Immature natural killer cell (primary cell): ENCODE measurements around the gene UFSP2. TPM values are rescaled to one million over a fixed set of nuclear protein-coding genes. Genes with fewer than 3 reads are reported as not detected.

Experiments
- DNase-seq, 3 donors: peaks; one replicate each; pipeline ENCODE4 v3.0.0; 2022; ENCODE audit warnings: mixed read lengths in 1 of 3
- H3K27ac Mint-ChIP-seq, 6 donors: one replicate each; pipeline ENCODE4 v1.8.0; 2020; ENCODE audit warnings: mixed read lengths in 6 of 6, mild to moderate bottlenecking in 5 of 6, inconsistent platforms in 4 of 6, moderate library complexity in 3 of 6
- H3K27me3 Mint-ChIP-seq, 3 donors: one replicate each; pipeline ENCODE4 v1.8.0; 2020 to 2021; ENCODE audit warnings: low read depth in 3 of 3, mild to moderate bottlenecking in 3 of 3, mixed read lengths in 3 of 3, moderate library complexity in 3 of 3, inconsistent platforms in 1 of 3
- H3K36me3 Mint-ChIP-seq, 3 donors: one replicate each; pipeline ENCODE4 v1.8.0; 2020; ENCODE audit warnings: mixed read lengths in 3 of 3, inconsistent platforms in 2 of 3, mild to moderate bottlenecking in 2 of 3
- H3K4me1 Mint-ChIP-seq, 2 donors: one replicate each; pipeline ENCODE4 v1.8.0; 2020; ENCODE audit warnings: inconsistent platforms in 2 of 2, mild to moderate bottlenecking in 2 of 2, mixed read lengths in 2 of 2, moderate library complexity in 1 of 2
- H3K4me3 Mint-ChIP-seq, 5 donors: one replicate each; pipeline ENCODE4 v1.8.0; 2020; ENCODE audit warnings: mild to moderate bottlenecking in 5 of 5, mixed read lengths in 5 of 5, inconsistent platforms in 3 of 5, moderate library complexity in 3 of 5
- H3K9me3 Mint-ChIP-seq, 6 donors: one replicate each; pipeline ENCODE4 v1.8.0; 2020; ENCODE audit warnings: mild to moderate bottlenecking in 6 of 6, mixed read lengths in 6 of 6, inconsistent platforms in 4 of 6, moderate library complexity in 3 of 6
- polyA plus RNA-seq, 3 donors: library from polyadenylated mRNA; unstranded; fragments of 300-500 nt; fragmentation: Illumina TruSeq; gene quantifications; one replicate each; pipeline ENCODE4 v1.2.3, GENCODE V29; 2021

UFSP2 gene
- polyA plus RNA-seq, 3 donors from 2014 or later: 24.9 to 54.2 (median 31.9) TPM

- H3K36me3 Mint-ChIP-seq: peaks cover 15 to 46% (median 30%) of the 10 kb centered on the region in 3 donors
- no peaks in the 10 kb centered on the region for H3K4me1 Mint-ChIP-seq
- H3K27me3 Mint-ChIP-seq: peaks cover 0 to 2% (median 0%) of the 10 kb centered on the region in 3 donors
- no peaks in the 10 kb centered on the region for H3K9me3 Mint-ChIP-seq
- no peak overlapping the region for H3K27ac Mint-ChIP-seq
- no peak for DNase-seq
- no peak overlapping the region for H3K4me3 Mint-ChIP-seq
These were observed 13.4 kb downstream of the UFSP2 start for GRCh38 chr4:185412412-185412811.

GRCh38 chr4:185411849-185412248 lies 13.9 kb downstream of the UFSP2 start:
- no peak overlapping the region for H3K27ac Mint-ChIP-seq
- no peak for DNase-seq
- no peaks in the 10 kb centered on the region for H3K4me1 Mint-ChIP-seq
- H3K36me3 Mint-ChIP-seq: peaks cover 13 to 41% (median 26%) of the 10 kb centered on the region in 3 donors
- no peaks in the 10 kb centered on the region for H3K9me3 Mint-ChIP-seq
- H3K27me3 Mint-ChIP-seq: no peaks in the 10 kb centered on the region
- H3K4me3 Mint-ChIP-seq: no peak overlapping the region

- Mint-ChIP-seq H3K4me3 (no peak overlapping the region), H3K4me1 (no peaks in the 10 kb centered on the region), H3K27me3 (no peaks in the 10 kb centered on the region), H3K36me3 (peaks cover 13 to 40% (median 29%) of the 10 kb centered on the region in 3 donors), H3K27ac (no peak overlapping the region), H3K9me3 (no peaks in the 10 kb centered on the region)
- no peak for DNase-seq
These were observed 17.3 kb downstream of the UFSP2 start for GRCh38 chr4:185408432-185408831.

- Mint-ChIP-seq H3K9me3 (no peaks in the 10 kb centered on the region), H3K27ac (peak overlapping the region in 1 of 6 donors; percentile 47), H3K36me3 (peaks cover 16 to 42% (median 38%) of the 10 kb centered on the region in 3 donors), H3K4me3 (no peak overlapping the region), H3K4me1 (no peaks in the 10 kb centered on the region), H3K27me3 (no peaks in the 10 kb centered on the region)
- no peak for DNase-seq
These were observed 20.3 kb downstream of the UFSP2 start for GRCh38 chr4:185405296-185405999.

GRCh38 chr4:185404031-185404430 lies 21.7 kb downstream of the UFSP2 start:
- H3K9me3 Mint-ChIP-seq: no peaks in the 10 kb centered on the region
- no peaks in the 10 kb centered on the region for H3K4me1 Mint-ChIP-seq
- no peak overlapping the region for H3K27ac Mint-ChIP-seq
- no peak for DNase-seq
- peaks cover 10 to 48% (median 30%) of the 10 kb centered on the region in 3 donors for H3K36me3 Mint-ChIP-seq
- no peak overlapping the region for H3K4me3 Mint-ChIP-seq
- H3K27me3 Mint-ChIP-seq: no peaks in the 10 kb centered on the region

- Mint-ChIP-seq H3K27me3 (peaks cover 0 to 8% (median 6%) of the 10 kb centered on the region in 3 donors), H3K4me1 (peaks cover 18 to 24% of the 10 kb centered on the region in 2 donors), H3K27ac (no peak overlapping the region), H3K4me3 (no peak overlapping the region), H3K36me3 (peaks cover 3 to 32% (median 19%) of the 10 kb centered on the region in 3 donors), H3K9me3 (no peaks in the 10 kb centered on the region)
- DNase-seq: no peak
These were observed 26.3 kb downstream of the UFSP2 start for GRCh38 chr4:185399466-185399865.

GRCh38 chr4:185398618-185399017 lies 27.1 kb downstream of the UFSP2 start:
- Mint-ChIP-seq H3K27ac (peak overlapping the region in 2 of 6 donors; percentile 29 to 35), H3K9me3 (no peaks in the 10 kb centered on the region), H3K27me3 (peaks cover 0 to 8% (median 6%) of the 10 kb centered on the region in 3 donors), H3K4me3 (peak overlapping the region in 1 of 5 donors; percentile 47), H3K36me3 (peaks cover 3 to 29% (median 16%) of the 10 kb centered on the region in 3 donors), H3K4me1 (peaks cover 19 to 26% of the 10 kb centered on the region in 2 donors)
- no peak for DNase-seq

- Mint-ChIP-seq H3K36me3 (peaks cover 0 to 19% (median 8%) of the 10 kb centered on the region in 3 donors), H3K27ac (peak within 1 kb of the TSS; percentile 97 to 99 (median 98)), H3K27me3 (peaks cover 0 to 8% (median 6%) of the 10 kb centered on the region in 3 donors), H3K4me3 (peak within 1 kb of the TSS; percentile 94 to 98 (median 96)), H3K9me3 (no peaks in the 10 kb centered on the region), H3K4me1 (peaks cover 19 to 26% of the 10 kb centered on the region in 2 donors)
- no peak for DNase-seq
These were observed 28.9 kb downstream of the UFSP2 start, which contains the start of gene ANKRD37 for GRCh38 chr4:185396724-185397385. TSS of gene ANKRD37 (plus strand) at chr4:185396841. CDS start at chr4:185396924, 83 bp downstream.

GRCh38 chr4:185395956-185396723 lies 29.6 kb downstream of the UFSP2 start:
- Mint-ChIP-seq H3K4me1 (peaks cover 19 to 26% of the 10 kb centered on the region in 2 donors), H3K4me3 (peak overlapping the region; percentile 94 to 98 (median 96)), H3K9me3 (no peaks in the 10 kb centered on the region), H3K27ac (peak overlapping the region; percentile 97 to 99 (median 98)), H3K27me3 (peaks cover 0 to 8% (median 6%) of the 10 kb centered on the region in 3 donors), H3K36me3 (peaks cover 0 to 12% (median 6%) of the 10 kb centered on the region in 3 donors)
- peak; percentile 97 for DNase-seq

GRCh38 chr4:185395238-185395955 lies 30.4 kb downstream of the UFSP2 start, which contains the start of gene LRP2BP:
TSS of gene LRP2BP (minus strand) at chr4:185395924. CDS start at chr4:185378186, 17,738 bp downstream.
- H3K36me3 Mint-ChIP-seq: peaks cover 0 to 11% (median 0%) of the 10 kb centered on the region in 3 donors
- H3K4me3 Mint-ChIP-seq: peak within 1 kb of the TSS; percentile 94 to 98 (median 96)
- H3K27me3 Mint-ChIP-seq: peaks cover 0 to 8% (median 6%) of the 10 kb centered on the region in 3 donors
- no peaks in the 10 kb centered on the region for H3K9me3 Mint-ChIP-seq
- DNase-seq: peak; percentile 19 to 29 (median 28)
- H3K27ac Mint-ChIP-seq: peak within 1 kb of the TSS; percentile 97 to 99 (median 98)
- H3K4me1 Mint-ChIP-seq: peaks cover 19 to 26% of the 10 kb centered on the region in 2 donors

- Mint-ChIP-seq H3K27me3 (peaks cover 0 to 8% (median 6%) of the 10 kb centered on the region in 3 donors), H3K9me3 (no peaks in the 10 kb centered on the region), H3K4me3 (peak overlapping the region; percentile 94 to 98 (median 96)), H3K27ac (peak overlapping the region; percentile 97 to 99 (median 98)), H3K4me1 (peaks cover 19 to 26% of the 10 kb centered on the region in 2 donors), H3K36me3 (peaks cover 0 to 4% (median 0%) of the 10 kb centered on the region in 3 donors)
- peak in 1 of 3 donors; percentile 4 for DNase-seq
These were observed 31.1 kb downstream of the UFSP2 start for GRCh38 chr4:185394568-185395237.

GRCh38 chr4:185392156-185392555 lies 33.6 kb downstream of the UFSP2 start:
- no peak for DNase-seq
- no peaks in the 10 kb centered on the region for H3K9me3 Mint-ChIP-seq
- no peaks in the 10 kb centered on the region for H3K36me3 Mint-ChIP-seq
- H3K27ac Mint-ChIP-seq: peak overlapping the region in 3 of 6 donors; percentile 2 to 7 (median 5)
- peaks cover 18 to 21% of the 10 kb centered on the region in 2 donors for H3K4me1 Mint-ChIP-seq
- H3K27me3 Mint-ChIP-seq: peaks cover 0 to 11% (median 10%) of the 10 kb centered on the region in 3 donors
- H3K4me3 Mint-ChIP-seq: no peak overlapping the region
